LNCaP clone FGC (cell line): ENCODE data around the gene LRRC4B.

ENCODE experiments used
- DNase-seq: peaks from one replicate; pipeline ENCODE4 v3.0.0-alpha.2; 2011; ENCODE audit warnings: low read depth
- H3K4me3 ChIP-seq: 2 replicates; pipeline ENCODE4 v1.5.1; 2011; ENCODE audit warnings: mild to moderate bottlenecking, low read depth, low read length, control low read depth
- CTCF ChIP-seq: IDR thresholded peaks from 2 replicates; pipeline ENCODE4 v1.5.1; 2012; ENCODE audit warnings: mild to moderate bottlenecking; ENCODE audit not compliant: control insufficient read depth, insufficient read depth; ENCODE audit errors: extremely low read depth

LRRC4B gene

DNA sequence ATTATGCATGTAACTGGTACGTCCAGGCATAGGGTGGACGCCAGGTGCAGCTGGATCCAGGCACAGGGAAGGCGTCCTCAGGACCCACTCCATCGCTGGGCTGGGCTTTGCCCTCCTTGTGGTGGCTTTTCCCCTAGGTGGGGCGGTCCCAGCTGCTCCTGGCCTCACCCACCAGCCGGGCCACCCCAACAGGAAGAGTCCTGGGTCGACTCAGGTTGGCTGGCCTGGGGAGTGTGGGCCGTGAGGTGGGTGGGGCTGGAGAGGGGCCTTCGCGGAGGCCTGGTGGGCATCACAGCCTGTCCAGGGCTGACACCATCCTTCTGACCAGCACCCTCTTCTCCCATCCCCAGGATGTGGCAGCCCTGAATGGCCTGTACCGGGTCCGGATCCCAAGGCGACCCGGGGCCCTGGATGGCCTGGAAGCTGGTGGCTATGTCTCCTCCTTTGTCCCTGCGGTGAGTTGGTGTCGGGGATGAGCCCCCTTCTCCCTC is 88.4 kb downstream of the LRRC4B start:
- no peak for DNase-seq
- no peak overlapping the region for H3K4me3 ChIP-seq

GRCh38 chr19:50478901-50479715 is 89.1 kb downstream of the LRRC4B start:
- H3K4me3 ChIP-seq = no peak overlapping the region
- TF ChIP-seq CTCF = peak; percentile 31; the same call in 1 of the 2 replicates
- no peak for DNase-seq

More for the DNA sequence above, 88.4 kb downstream of the LRRC4B start:
- TF ChIP-seq CTCF = no peak

GRCh38 chr19:50477751-50478515 is 90.3 kb downstream of the LRRC4B start:
- DNase-seq = no peak
- H3K4me3 ChIP-seq = peak overlapping the region; percentile 80

DNA sequence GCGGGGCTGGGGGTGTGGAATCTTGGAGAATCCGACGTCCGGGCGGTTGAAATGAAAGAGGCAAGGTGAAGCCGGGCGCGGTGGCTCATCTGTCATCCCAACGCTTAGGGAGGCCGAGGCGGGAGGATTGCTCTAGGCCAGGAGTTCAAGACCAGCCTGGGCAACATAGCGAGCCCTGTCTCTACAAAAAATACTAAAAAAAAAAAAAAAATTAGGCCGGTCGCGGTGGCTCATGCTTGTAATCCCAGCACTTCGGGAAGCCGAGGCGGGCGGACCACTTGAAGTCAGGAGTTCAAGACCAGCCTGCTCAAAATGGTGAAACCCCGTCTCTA is 91.4 kb downstream of the LRRC4B start:
- TF ChIP-seq CTCF = no peak
- DNase-seq = no peak
- H3K4me3 ChIP-seq = peak overlapping the region; percentile 80

More at GRCh38 chr19:50477751-50478515, 90.3 kb downstream of the LRRC4B start:
- TF ChIP-seq CTCF = no peak

- TF ChIP-seq CTCF = no peak
- peak within 1 kb of the TSS; percentile 80 for H3K4me3 ChIP-seq
Observed at GRCh38 chr19:50476224-50476906, 91.9 kb downstream of the LRRC4B start, which contains the start of the genes EMC10 and GARIN5A. Gene EMC10 (plus strand): TSS chr19:50476507. CDS start chr19:50476545, 38 bp downstream. Gene GARIN5A (minus strand): TSS chr19:50476848. CDS start chr19:50476388, 460 bp downstream.

DNA sequence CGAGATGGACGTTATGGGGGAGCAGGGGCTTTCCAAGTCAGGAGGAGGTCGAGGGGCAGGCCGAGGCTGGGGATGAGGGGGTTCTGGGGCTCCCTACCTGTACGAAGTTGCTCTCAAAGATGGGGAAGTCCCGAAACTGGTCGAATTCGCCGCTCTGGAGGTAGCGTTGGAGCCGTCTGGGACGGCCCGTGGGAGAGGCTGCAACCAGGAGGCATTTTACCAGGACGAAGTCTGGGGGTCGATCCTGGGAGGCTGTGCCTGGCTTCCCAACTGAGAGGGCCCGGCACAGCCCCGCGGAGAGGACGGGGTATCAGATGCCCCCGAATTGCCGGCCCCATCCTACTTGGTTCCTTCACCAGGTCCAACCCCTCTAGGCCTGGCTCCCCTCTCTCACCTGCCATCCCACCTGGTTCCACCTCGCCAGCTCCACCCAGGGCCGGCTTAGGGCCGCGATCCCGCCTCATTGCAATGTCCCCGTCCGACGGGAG is 92.5 kb downstream of the LRRC4B start:
- no peak for DNase-seq
- no peak for TF ChIP-seq CTCF
- no peak overlapping the region for H3K4me3 ChIP-seq

More at GRCh38 chr19:50476224-50476906, 91.9 kb downstream of the LRRC4B start, which contains the start of the genes EMC10 and GARIN5A:
- peak; percentile 86 for DNase-seq
